Measurements from ENCODE around the gene WDR5B.
"Not testable (repeated sequence)": the region's sequence is repeated elsewhere in the genome, so short reads cannot be mapped to it uniquely, and the experiment has no call there.

Gene WDR5B

GRCh38 chr3:122366379-122366749 lies 49.5 kb downstream of the WDR5B start:
- Histone ChIP-seq H3K9me3 (ENCODE audit: control insufficient read depth, insufficient read depth, low read length) (no peaks in the 10 kb centered on the region), H3K9ac (ENCODE audit: low read depth, low read length) (no peak overlapping the region), H3K36me3 (ENCODE audit: insufficient read depth, low read length) (peaks cover 11% of the 10 kb centered on the region), H3K4me1 (ENCODE audit: insufficient read depth, low read length) (no peaks in the 10 kb centered on the region)

DNA sequence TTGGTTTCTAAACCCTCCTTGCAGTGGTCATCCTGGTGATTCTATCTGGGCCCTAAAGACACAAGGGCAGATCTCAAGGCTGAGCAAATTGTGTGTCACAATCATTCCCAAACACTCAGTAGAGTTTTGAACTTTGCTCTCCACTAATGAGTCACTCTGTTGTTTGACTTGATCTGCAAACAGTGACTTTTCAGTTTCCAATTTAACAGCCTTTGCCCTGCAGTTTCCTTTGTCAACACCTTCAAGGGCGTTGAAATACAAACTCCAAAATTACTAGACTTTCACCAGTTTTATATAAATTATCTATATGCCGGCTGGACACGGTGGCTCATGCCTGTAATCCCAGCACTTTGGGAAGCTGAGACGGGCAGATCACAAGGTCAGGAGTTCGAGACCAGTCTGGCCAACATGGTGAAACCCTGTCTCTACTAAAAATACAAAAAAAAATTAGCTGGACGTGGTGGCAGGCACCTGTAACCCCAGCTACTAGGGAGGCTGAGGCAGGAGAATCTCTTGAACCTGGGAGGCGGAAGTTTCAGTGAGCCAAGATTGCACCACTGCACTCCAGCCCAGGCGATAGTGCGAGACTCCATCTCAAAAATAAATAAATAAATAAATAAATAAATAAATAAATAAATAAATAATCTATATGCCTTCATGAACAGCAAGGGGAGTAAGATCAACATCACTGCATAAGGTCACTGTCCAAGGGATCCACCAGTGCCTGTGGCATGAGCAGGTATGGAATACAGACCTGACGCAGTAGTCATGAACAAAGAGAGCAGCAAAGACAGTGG lies 50.1 kb downstream of the WDR5B start:
- not testable (repeated sequence) for H3K4me1 ChIP-seq (ENCODE audit: insufficient read depth, low read length); H3K9me3 ChIP-seq (ENCODE audit: control insufficient read depth, insufficient read depth, low read length); H3K9ac ChIP-seq (ENCODE audit: low read depth, low read length)
- peaks cover 11% of the 10 kb centered on the region for H3K36me3 ChIP-seq (ENCODE audit: insufficient read depth, low read length)

GRCh38 chr3:122365073-122365472 lies 50.8 kb downstream of the WDR5B start:
- no peaks in the 10 kb centered on the region for H3K9me3 ChIP-seq (ENCODE audit: control insufficient read depth, insufficient read depth, low read length)
- no peaks in the 10 kb centered on the region for H3K4me1 ChIP-seq (ENCODE audit: insufficient read depth, low read length)
- H3K9ac ChIP-seq (ENCODE audit: low read depth, low read length): no peak overlapping the region
- H3K36me3 ChIP-seq (ENCODE audit: insufficient read depth, low read length): peaks cover 11% of the 10 kb centered on the region

GRCh38 chr3:122364490-122364889 lies 51.4 kb downstream of the WDR5B start:
- H3K36me3 ChIP-seq (ENCODE audit: insufficient read depth, low read length): peaks cover 11% of the 10 kb centered on the region
- H3K9ac ChIP-seq (ENCODE audit: low read depth, low read length): no peak overlapping the region
- H3K9me3 ChIP-seq (ENCODE audit: control insufficient read depth, insufficient read depth, low read length): no peaks in the 10 kb centered on the region
- H3K4me1 ChIP-seq (ENCODE audit: insufficient read depth, low read length): no peaks in the 10 kb centered on the region
